Mucosa of descending colon (tissue), 3 donors: ENCODE data around the gene TARM1. TPM values are rescaled to one million over a fixed set of nuclear protein-coding genes. Genes with fewer than 3 reads are reported as not detected.

Experiments used
- ATAC-seq: fragments of 200-7000 bp; cut with Tn5 transposase; one replicate; pipeline ENCODE4 v1.9.1; 2020; ENCODE audit warnings: mild to moderate bottlenecking, moderate library complexity
- DNase-seq, 3 donors: peaks; one replicate each; pipeline ENCODE4 v3.0.0-alpha.2; 2020
- H3K36me3 ChIP-seq: fragments of 200-600 bp; one replicate; pipeline ENCODE4 v1.8.0; 2021; ENCODE audit warnings: low read depth, mild to moderate bottlenecking
- H3K4me1 ChIP-seq: fragments of 200-600 bp; one replicate; pipeline ENCODE4 v1.8.0; 2021; ENCODE audit warnings: low read depth, mild to moderate bottlenecking
- H3K4me3 ChIP-seq: fragments of 200-600 bp; one replicate; pipeline ENCODE4 v1.8.0; 2021; ENCODE audit warnings: mild to moderate bottlenecking
- H3K9me3 ChIP-seq: fragments of 200-600 bp; one replicate; pipeline ENCODE4 v1.8.0; 2021; ENCODE audit warnings: mild to moderate bottlenecking
- CTCF ChIP-seq: fragments of 200-600 bp; IDR thresholded peaks from one replicate; pipeline ENCODE4 v1.8.0; 2022; ENCODE audit warnings: antibody characterized with exemption, mild to moderate bottlenecking
- intact Hi-C, 2 donors: fragments of 100-400 bp; cut with DNase I in 1 of 2; cut with micrococcal nuclease in 1 of 2; formaldehyde crosslinking; loops; one replicate each; pipeline versions ENCODE4 v1.11.0 to v1.11.1; 2022; cut with DNase I, micrococcal nuclease
- total RNA-seq, 3 donors: library from RNA; stranded (reverse); fragmentation: NEBNext Ultra II Directional in 2 of 3; extraction: Animal tissue kit (Norgen Biotek cat#: 25700) in 2 of 3; gene quantifications; one replicate each; pipeline versions ENCODE4 v1.2.1 to v1.2.4, GENCODE V29; 2021 to 2023
- donor health status: DM: no; HTN: no; CAD: no; lungs with moderate emphysema.
- donor health status: DM: no; HTN: no; CAD: no.
- donor health status: DM: no; HTN: yes; CAD: no.

Gene TARM1
- total RNA-seq, 3 donors from 2014 or later, result not detected

- Histone ChIP-seq H3K36me3 (no peaks in the 10 kb centered on the region), H3K4me3 (no peak overlapping the region), H3K9me3 (no peaks in the 10 kb centered on the region), H3K4me1 (peaks cover 3% of the 10 kb centered on the region)
- ATAC-seq, result no peak
- TF ChIP-seq CTCF, result no peak
- no peak for DNase-seq
- intact Hi-C loops, result loop anchor here in 1 of 2 donors (5.0 kb wide), 1 partner anchor 180 kb away; no protein-coding TSS in a partner anchor
Observed at GRCh38 chr19:54021932-54022331, 59.2 kb downstream of the TARM1 start.

- H3K36me3 ChIP-seq, result no peaks in the 10 kb centered on the region
- peaks cover 3% of the 10 kb centered on the region for H3K4me1 ChIP-seq
- DNase-seq (no peak), ATAC-seq (no peak)
- no peaks in the 10 kb centered on the region for H3K9me3 ChIP-seq
- intact Hi-C loops, result loop anchor here in 1 of 2 donors (5.0 kb wide), 1 partner anchor 179 kb away; no protein-coding TSS in a partner anchor
- no peak for TF ChIP-seq CTCF
- H3K4me3 ChIP-seq, result no peak overlapping the region
Observed at GRCh38 chr19:54021363-54021762, 59.8 kb downstream of the TARM1 start.

Other genes starting within 250 kb of the TARM1 start
- gene MYADM, start 213.5 kb downstream of the TARM1 start, total RNA-seq, result 100 to 1,000 TPM in 1 of 3 donors, 10 to 100 TPM in 2; 47.0 to 193 (median 67.7) TPM
- gene PRKCG, start 199.2 kb downstream of the TARM1 start, total RNA-seq, result under 1 TPM in 2 of 3 donors, not detected in 1; 0.09 to 0.35 TPM
- gene CACNG7, start 172.1 kb downstream of the TARM1 start, total RNA-seq, result under 1 TPM in 1 of 3 donors, not detected in 2; 0.54 TPM
- gene CACNG8, start 118.4 kb downstream of the TARM1 start, total RNA-seq, result under 1 TPM in 2 of 3 donors, not detected in 1; 0.07 to 0.09 TPM
- not detected for gene CACNG6, start 89.7 kb downstream of the TARM1 start, total RNA-seq
- not detected for gene VSTM1, start 17.5 kb downstream of the TARM1 start, total RNA-seq
- 1 to 10 TPM in 2 of 3 donors, under 1 TPM in 1; 0.35 to 1.8 (median 1.4) TPM for gene OSCAR, start 19.4 kb upstream of the TARM1 start, total RNA-seq
- gene NDUFA3, start 21.5 kb upstream of the TARM1 start, total RNA-seq, result 100 to 1,000 TPM in 2 of 3 donors, 10 to 100 TPM in 1; 93.4 to 155 (median 139) TPM
- gene TFPT, start 34.3 kb upstream of the TARM1 start, total RNA-seq, result 10 to 100 TPM in 2 of 3 donors, 1 to 10 TPM in 1; 9.8 to 18.2 (median 15.3) TPM
- 10 to 100 TPM; 34.3 to 54.6 (median 39.9) TPM for gene PRPF31, start 34.4 kb upstream of the TARM1 start, total RNA-seq
- 10 to 100 TPM; 42.4 to 47.9 (median 43.7) TPM for gene CNOT3, start 56.4 kb upstream of the TARM1 start, total RNA-seq
- gene LENG1, start 78.4 kb upstream of the TARM1 start, total RNA-seq, result 10 to 100 TPM in 1 of 3 donors, 1 to 10 TPM in 2; 7.5 to 10.8 (median 8.0) TPM
- 100 to 1,000 TPM; 107 to 276 (median 178) TPM for gene TMC4, start 91.8 kb upstream of the TARM1 start, total RNA-seq
- 100 to 1,000 TPM in 2 of 3 donors, 10 to 100 TPM in 1; 79.9 to 176 (median 113) TPM for gene MBOAT7, start 108.2 kb upstream of the TARM1 start, total RNA-seq
- 10 to 100 TPM; 35.0 to 40.3 (median 35.2) TPM for gene TSEN34, start 109.9 kb upstream of the TARM1 start, total RNA-seq
- 1,000 to 10,000 TPM in 2 of 3 donors, 100 to 1,000 TPM in 1; 873 to 1,110 (median 1,027) TPM for gene RPS9, start 119.5 kb upstream of the TARM1 start, total RNA-seq
- 1 to 10 TPM in 2 of 3 donors, under 1 TPM in 1; 0.67 to 7.7 (median 4.3) TPM for gene LILRB3, start 141.6 kb upstream of the TARM1 start, total RNA-seq
- gene LILRA6, start 161.4 kb upstream of the TARM1 start, total RNA-seq, result 1 to 10 TPM in 2 of 3 donors, not detected in 1; 2.4 to 3.5 TPM
- 10 to 100 TPM in 2 of 3 donors, 1 to 10 TPM in 1; 5.4 to 17.5 (median 12.2) TPM for gene LILRB5, start 175.9 kb upstream of the TARM1 start, total RNA-seq
- gene LILRB2, start 199.7 kb upstream of the TARM1 start, total RNA-seq, result 1 to 10 TPM; 1.2 to 9.6 (median 4.7) TPM
- gene LILRA5, start 231.8 kb upstream of the TARM1 start, total RNA-seq, result 1 to 10 TPM in 2 of 3 donors, under 1 TPM in 1; 0.72 to 4.7 (median 1.8) TPM